HL-60 (cell line): ENCODE data around the gene CLIP4.

Source experiments
- GABPA ChIP-seq: IDR thresholded peaks from 2 replicates; pipeline ENCODE4 v1.6.1; 2012; ENCODE audit warnings: low read depth
- POLR2AphosphoS5 ChIP-seq: IDR thresholded peaks from 2 replicates; pipeline ENCODE4 v1.6.1; 2012; ENCODE audit warnings: low read depth
- REST ChIP-seq: IDR thresholded peaks from 2 replicates; pipeline ENCODE4 v1.6.1; 2012; ENCODE audit warnings: low read depth; ENCODE audit not compliant: insufficient replicate concordance
- TF ChIP-seq, protein P1 (sequence below): IDR thresholded peaks from one replicate; pipeline ENCODE4 v1.5.1; 2011; ENCODE audit warnings: low read length, control low read depth, inconsistent platforms; ENCODE audit not compliant: insufficient read depth

GRCh38 chr2:29072251-29072650, 43.0 kb upstream of the CLIP4 start:
- TF ChIP-seq, protein P1, sequence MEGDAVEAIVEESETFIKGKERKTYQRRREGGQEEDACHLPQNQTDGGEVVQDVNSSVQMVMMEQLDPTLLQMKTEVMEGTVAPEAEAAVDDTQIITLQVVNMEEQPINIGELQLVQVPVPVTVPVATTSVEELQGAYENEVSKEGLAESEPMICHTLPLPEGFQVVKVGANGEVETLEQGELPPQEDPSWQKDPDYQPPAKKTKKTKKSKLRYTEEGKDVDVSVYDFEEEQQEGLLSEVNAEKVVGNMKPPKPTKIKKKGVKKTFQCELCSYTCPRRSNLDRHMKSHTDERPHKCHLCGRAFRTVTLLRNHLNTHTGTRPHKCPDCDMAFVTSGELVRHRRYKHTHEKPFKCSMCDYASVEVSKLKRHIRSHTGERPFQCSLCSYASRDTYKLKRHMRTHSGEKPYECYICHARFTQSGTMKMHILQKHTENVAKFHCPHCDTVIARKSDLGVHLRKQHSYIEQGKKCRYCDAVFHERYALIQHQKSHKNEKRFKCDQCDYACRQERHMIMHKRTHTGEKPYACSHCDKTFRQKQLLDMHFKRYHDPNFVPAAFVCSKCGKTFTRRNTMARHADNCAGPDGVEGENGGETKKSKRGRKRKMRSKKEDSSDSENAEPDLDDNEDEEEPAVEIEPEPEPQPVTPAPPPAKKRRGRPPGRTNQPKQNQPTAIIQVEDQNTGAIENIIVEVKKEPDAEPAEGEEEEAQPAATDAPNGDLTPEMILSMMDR = no peak
- TF ChIP-seq POLR2AphosphoS5 (no peak), GABPA (no peak), REST (no peak)
